Thyroid gland (tissue), 4 donors: ENCODE data around the gene ESD. TPM values are rescaled to one million over a fixed set of nuclear protein-coding genes. Genes with fewer than 3 reads are reported as not detected.

Experiments
- DNase-seq, 2 donors: peaks; one replicate each; pipeline ENCODE4 v3.0.0-alpha.2; 2019
- H3K27ac ChIP-seq, 3 donors: fragments of 200-600 bp; sonication (generic); 1 replicate in 2 of 3; 2 replicates in 1 of 3; pipeline ENCODE4 v1.5.1; 2016 to 2019; ENCODE audit warnings: mild to moderate bottlenecking in 1 of 3, moderate library complexity in 1 of 3
- H3K27me3 ChIP-seq: fragments of 200-600 bp; sonication (generic); one replicate; pipeline ENCODE4 v1.5.1; 2019
- H3K36me3 ChIP-seq, 2 donors: fragments of 200-600 bp; sonication (generic); one replicate each; pipeline ENCODE4 v1.5.1; 2016 to 2019
- H3K4me1 ChIP-seq, 2 donors: fragments of 200-600 bp; sonication (generic); one replicate each; pipeline ENCODE4 v1.5.1; 2017 to 2019
- H3K4me3 ChIP-seq, 3 donors: fragments of 200-600 bp; sonication (generic); replicated peaks in 1 of 3; 1 replicate in 2 of 3; 2 replicates in 1 of 3; pipeline ENCODE4 v1.5.1; 2016; ENCODE audit warnings: mild to moderate bottlenecking in 1 of 3
- H3K9me3 ChIP-seq: fragments of 200-600 bp; sonication (generic); one replicate; pipeline ENCODE4 v1.5.1; 2017
- CTCF ChIP-seq, 6 experiments: fragments of 200-600 bp in 3 of 6; fragments of 450-650 bp in 3 of 6; sonication (generic) in 3 of 6; IDR thresholded peaks; one replicate each; pipeline ENCODE4 v1.5.1; 2016 to 2019; ENCODE audit warnings: antibody characterized with exemption in 6 of 6, mild to moderate bottlenecking in 2 of 6, inconsistent platforms in 1 of 6, moderate library complexity in 1 of 6
- POLR2A ChIP-seq, 2 donors: fragments of 450-650 bp; IDR thresholded peaks; one replicate each; pipeline ENCODE4 v1.6.1; 2017; ENCODE audit warnings: antibody characterized with exemption in 2 of 2, mild to moderate bottlenecking in 2 of 2, moderate library complexity in 1 of 2
- WGBS, 2 donors: methylation state at CpG; one replicate each; pipeline ENCODE4 v1.1.5; 2017; 5-methylcytosine and 5-hydroxymethylcytosine counted together
- intact Hi-C: fragments of 100-400 bp; cut with DNase I; formaldehyde crosslinking; loops from one replicate; pipeline ENCODE4 v1.15.1; 2023
- total RNA-seq, 4 donors: library from RNA; depleted of rRNA; stranded (reverse); fragments of >200 nt; gene quantifications; one replicate each; pipeline ENCODE4 v1.2.3, GENCODE V29; 2016

Gene ESD
- total RNA-seq, 4 donors from 2014 or later: 142 to 177 (median 158) TPM

- intact Hi-C loops: no loop called here
- WGBS, 2 donors: 83 to 84% methylated on average over 4 of the region's 4 CpGs
- Histone ChIP-seq H3K4me3 (no peak overlapping the region), H3K4me1 (peaks cover 0 to 6% of the 10 kb centered on the region in 2 donors), H3K27ac (no peak overlapping the region), H3K9me3 (no peaks in the 10 kb centered on the region), H3K27me3 (no peaks in the 10 kb centered on the region), H3K36me3 (peaks cover 0 to 5% of the 10 kb centered on the region in 2 donors)
- TF ChIP-seq POLR2A (IDR thresholded peaks at IDR 0.05) (no peak), CTCF (IDR thresholded peaks at IDR 0.05) (no peak)
- DNase-seq: no peak
Measured at GRCh38 chr13:46748300-46748699, 48.7 kb downstream of the ESD start.

- Histone ChIP-seq H3K36me3 (peaks cover 0 to 5% of the 10 kb centered on the region in 2 donors), H3K27me3 (no peaks in the 10 kb centered on the region), H3K4me1 (peaks cover 0 to 6% of the 10 kb centered on the region in 2 donors), H3K4me3 (no peak overlapping the region), H3K9me3 (no peaks in the 10 kb centered on the region), H3K27ac (peak overlapping the region in 1 of 3 donors; percentile 20)
- 72 to 75% methylated on average over 7 to 8 of the region's 8 CpGs for WGBS, 2 donors
- TF ChIP-seq CTCF (IDR thresholded peaks at IDR 0.05) (no peak), POLR2A (IDR thresholded peaks at IDR 0.05) (no peak)
- DNase-seq: peak; percentile 11 to 39
- intact Hi-C loops: no loop called here
Measured at GRCh38 chr13:46747031-46747820, 49.7 kb downstream of the ESD start.

GRCh38 chr13:46745706-46746105 is 51.3 kb downstream of the ESD start:
- WGBS, 2 donors: 85% methylated on average over 4 of the region's 4 CpGs
- Histone ChIP-seq H3K27me3 (no peaks in the 10 kb centered on the region), H3K9me3 (no peaks in the 10 kb centered on the region), H3K4me1 (peaks cover 0 to 6% of the 10 kb centered on the region in 2 donors), H3K36me3 (peaks cover 5 to 7% of the 10 kb centered on the region in 2 donors), H3K27ac (no peak overlapping the region), H3K4me3 (no peak overlapping the region)
- no peak for DNase-seq
- no peak for TF ChIP-seq POLR2A (IDR thresholded peaks at IDR 0.05)
- intact Hi-C loops: no loop called here

GRCh38 chr13:46745062-46745461 is 51.9 kb downstream of the ESD start:
- H3K27me3 ChIP-seq: no peaks in the 10 kb centered on the region
- H3K27ac ChIP-seq: no peak overlapping the region
- 95 to 98% methylated on average over 4 of the region's 4 CpGs for WGBS, 2 donors
- H3K36me3 ChIP-seq: peaks cover 3 to 7% of the 10 kb centered on the region in 2 donors
- no peaks in the 10 kb centered on the region for H3K9me3 ChIP-seq
- no peak for DNase-seq
- intact Hi-C loops: no loop called here
- TF ChIP-seq POLR2A (IDR thresholded peaks at IDR 0.05) (no peak), CTCF (IDR thresholded peaks at IDR 0.05) (no peak)
- peaks cover 0 to 6% of the 10 kb centered on the region in 2 donors for H3K4me1 ChIP-seq
- H3K4me3 ChIP-seq: no peak overlapping the region

GRCh38 chr13:46743191-46743590 is 53.8 kb downstream of the ESD start:
- TF ChIP-seq POLR2A (IDR thresholded peaks at IDR 0.05) (no peak), CTCF (IDR thresholded peaks at IDR 0.05) (no peak)
- Histone ChIP-seq H3K36me3 (peaks cover 3 to 7% of the 10 kb centered on the region in 2 donors), H3K27ac (no peak overlapping the region), H3K9me3 (no peaks in the 10 kb centered on the region), H3K4me1 (peaks cover 0 to 6% of the 10 kb centered on the region in 2 donors), H3K27me3 (no peaks in the 10 kb centered on the region), H3K4me3 (no peak overlapping the region)
- no peak for DNase-seq
- whole genome bisulfite sequencing, 2 donors: 97 to 99% methylated on average over 2 of the region's 2 CpGs
- intact Hi-C loops: no loop called here
